ENCODE data around the gene LRIG1.

GRCh38 chr3:66532613-66533012 lies 31.8 kb upstream of the LRIG1 start:
- no peak for TF ChIP-seq POLR2AphosphoS5 (IDR thresholded peaks at IDR 0.05; ENCODE audit: low read depth, low read length)
- no peak for TF ChIP-seq POLR2A (IDR thresholded peaks at IDR 0.05; ENCODE audit: low read depth, low read length)

Data from GM12892 (cell line).